Measurements from ENCODE around the gene PCSK4. TPM values are rescaled to one million over a fixed set of nuclear protein-coding genes. Genes with fewer than 3 reads are reported as not detected.

PCSK4 gene
- total RNA-seq, 1 experiment from 2014 or later: 18.6 TPM

- no peaks in the 10 kb centered on the region for H3K9me3 ChIP-seq (ENCODE audit: insufficient read depth, low read depth)
- no peak for TF ChIP-seq EZH2 (IDR thresholded peaks at IDR 0.05; ENCODE audit: low read depth)
- TF ChIP-seq CTCF (conservative IDR thresholded peaks at IDR 0.05): no peak
- H2AFZ ChIP-seq: no peak overlapping the region
- H3K4me3 ChIP-seq: no peak overlapping the region
- intact Hi-C loops (cut with micrococcal nuclease; ENCODE audit: unreplicated experiment): no loop called here
- no peak overlapping the region for H3K4me2 ChIP-seq
- no peaks in the 10 kb centered on the region for H3K79me2 ChIP-seq (ENCODE audit: low read depth)
- no peaks in the 10 kb centered on the region for H3K27me3 ChIP-seq (ENCODE audit: insufficient read depth, low read depth)
- POLR2A ChIA-PET (ENCODE audit: unreplicated experiment): no interaction called here
- H3K27ac ChIP-seq: no peak overlapping the region
- H3K4me1 ChIP-seq (replicated peaks; ENCODE audit: insufficient read depth): no peaks in the 10 kb centered on the region
- CTCF ChIA-PET: no interaction called here
- no TSS peak for BruUV-seq (replicated peaks)
- no peaks in the 10 kb centered on the region for H3F3A ChIP-seq (ENCODE audit: insufficient read depth, low read depth)
- no peaks in the 10 kb centered on the region for H4K20me1 ChIP-seq (ENCODE audit: insufficient read depth)
- no peaks in the 10 kb centered on the region for H3K9me2 ChIP-seq (ENCODE audit: insufficient read depth)
- no peaks in the 10 kb centered on the region for H3K36me3 ChIP-seq (ENCODE audit: low read depth)
- DNase-seq: no peak
Measured at GRCh38 chr19:1461862-1462261, 28.3 kb downstream of the PCSK4 start.

GRCh38 chr19:1460033-1460995 is 29.8 kb downstream of the PCSK4 start:
- H3K4me3 ChIP-seq: no peak overlapping the region
- no peaks in the 10 kb centered on the region for H3K27me3 ChIP-seq (ENCODE audit: insufficient read depth, low read depth)
- intact Hi-C loops (cut with micrococcal nuclease; ENCODE audit: unreplicated experiment): no loop called here
- no peak for TF ChIP-seq CTCF (conservative IDR thresholded peaks at IDR 0.05)
- TF ChIP-seq EZH2 (IDR thresholded peaks at IDR 0.05; ENCODE audit: low read depth): no peak
- no peak overlapping the region for H3K27ac ChIP-seq
- H4K20me1 ChIP-seq (ENCODE audit: insufficient read depth): no peaks in the 10 kb centered on the region
- H3K4me2 ChIP-seq: no peak overlapping the region
- H3K4me1 ChIP-seq (replicated peaks; ENCODE audit: insufficient read depth): no peaks in the 10 kb centered on the region
- no peaks in the 10 kb centered on the region for H3K36me3 ChIP-seq (ENCODE audit: low read depth)
- no peak overlapping the region for H2AFZ ChIP-seq
- H3F3A ChIP-seq (ENCODE audit: insufficient read depth, low read depth): no peaks in the 10 kb centered on the region
- BruUV-seq (replicated peaks): no TSS peak
- H3K9me3 ChIP-seq (ENCODE audit: insufficient read depth, low read depth): no peaks in the 10 kb centered on the region
- no peaks in the 10 kb centered on the region for H3K79me2 ChIP-seq (ENCODE audit: low read depth)
- POLR2A ChIA-PET (ENCODE audit: unreplicated experiment): no interaction called here
- H3K9me2 ChIP-seq (ENCODE audit: insufficient read depth): no peaks in the 10 kb centered on the region
- CTCF ChIA-PET: no interaction called here
- DNase-seq: no peak

GRCh38 chr19:1459479-1459878 is 30.7 kb downstream of the PCSK4 start:
- ChIA-PET POLR2A (ENCODE audit: unreplicated experiment) (no interaction called here), CTCF (no interaction called here)
- Histone ChIP-seq H3K27ac (no peak overlapping the region), H3K4me2 (no peak overlapping the region), H3K4me3 (no peak overlapping the region), H2AFZ (no peak overlapping the region), H3K36me3 (ENCODE audit: low read depth) (no peaks in the 10 kb centered on the region), H3K9me2 (ENCODE audit: insufficient read depth) (no peaks in the 10 kb centered on the region), H3K27me3 (ENCODE audit: insufficient read depth, low read depth) (no peaks in the 10 kb centered on the region), H3K9me3 (ENCODE audit: insufficient read depth, low read depth) (no peaks in the 10 kb centered on the region), H4K20me1 (ENCODE audit: insufficient read depth) (no peaks in the 10 kb centered on the region), H3F3A (ENCODE audit: insufficient read depth, low read depth) (peaks cover 8% of the 10 kb centered on the region), H3K4me1 (replicated peaks; ENCODE audit: insufficient read depth) (no peaks in the 10 kb centered on the region), H3K79me2 (ENCODE audit: low read depth) (no peaks in the 10 kb centered on the region)
- no TSS peak for BruUV-seq (replicated peaks)
- no peak for DNase-seq
- intact Hi-C loops (cut with micrococcal nuclease; ENCODE audit: unreplicated experiment): loop anchor here (5.0 kb wide), 1 partner anchor 52 kb away; the partner anchor contains the start of gene DAZAP1
- TF ChIP-seq EZH2 (IDR thresholded peaks at IDR 0.05; ENCODE audit: low read depth) (no peak), CTCF (conservative IDR thresholded peaks at IDR 0.05) (no peak)
